K562 (cell line): ENCODE data around the gene C1QA. TPM values are rescaled to one million over a fixed set of nuclear protein-coding genes. Genes with fewer than 3 reads are reported as not detected.

Experiments used
- ATAC-seq: fragments of 200-7000 bp; cut with Tn5 transposase; 3 replicates; pipeline ENCODE4 v1.9.1; 2020; ENCODE audit warnings: moderate library complexity
- BruUV-seq: library from RNA; stranded (reverse); fragments of 400-500 nt; replicated peaks from 2 replicates; lab custom pipeline; 2021; lab: Mats Ljungman, UMichigan
- CTCF ChIA-PET: fragments of 300-600 bp; formaldehyde crosslinking; extraction: SDS; loops from one replicate; lab custom pipeline; 2021; ENCODE audit warnings: low intra/inter-chr PET ratio; lab: Yijun Ruan, JAX
- POLR2A ChIA-PET: fragments of 300-600, 350-650 bp; sonication (Branson Sonifier 250); formaldehyde crosslinking; extraction: SDS; loops from one replicate; lab custom pipeline; 2021; ENCODE audit warnings: antibody characterized with exemption, inconsistent platforms; lab: Yijun Ruan, JAX
- DNase-seq, 4 experiments: peaks; one replicate each; pipeline versions ENCODE4 v3.0.0 to v3.0.0-alpha.2; 2011 to 2018; ENCODE audit warnings: low spot score in 3 of 4, mixed read lengths in 3 of 4; ENCODE audit errors: extremely low read depth in 1 of 4
- FAIRE-seq: peaks from 2 replicates; lab custom pipeline; 2011; peaks lifted over from hg19 to GRCh38; lab: Jason Lieb, UNC
- H2AFZ ChIP-seq: 2 replicates; pipeline ENCODE4 v1.6.0; 2011; ENCODE audit warnings: low read depth, low read length, control low read depth, inconsistent platforms
- H3K27ac ChIP-seq: fragments of 200-600 bp; 3 replicates; pipeline ENCODE4 v1.8.0; 2011; ENCODE audit warnings: low read depth, mild to moderate bottlenecking, control low read depth, inconsistent platforms, low read length, moderate library complexity, mixed read lengths; ENCODE audit errors: extremely low read depth
- H3K27me3 ChIP-seq, 2 experiments: fragments of 300-600 bp in 1 of 2; 2 replicates in 1 of 2; 3 replicates in 1 of 2; pipeline versions ENCODE4 v1.6.0 to v1.8.0; 2011; ENCODE audit warnings: inconsistent platforms in 2 of 2, low read length in 2 of 2, mild to moderate bottlenecking in 1 of 2, mixed read lengths in 1 of 2, moderate library complexity in 1 of 2; ENCODE audit not compliant: control insufficient read depth in 2 of 2, insufficient read depth in 2 of 2
- H3K36me3 ChIP-seq: fragments of 300-600 bp; 3 replicates; pipeline ENCODE4 v1.8.0; 2011; ENCODE audit warnings: mild to moderate bottlenecking, low read length, inconsistent platforms; ENCODE audit not compliant: control insufficient read depth, insufficient read depth
- H3K4me1 ChIP-seq, 2 experiments: fragments of 200-600 bp in 1 of 2; replicated peaks in 1 of 2; 2 replicates in 1 of 2; 3 replicates in 1 of 2; pipeline versions ENCODE4 v1.5.1 to v1.8.0; 2011; ENCODE audit warnings: inconsistent platforms in 2 of 2, low read length in 2 of 2, mild to moderate bottlenecking in 1 of 2, mixed read lengths in 1 of 2, moderate library complexity in 1 of 2; ENCODE audit not compliant: control insufficient read depth in 2 of 2, insufficient read depth in 2 of 2
- H3K4me2 ChIP-seq: 2 replicates; pipeline ENCODE4 v1.6.1; 2011; ENCODE audit warnings: low read length, control low read depth, inconsistent platforms, mixed read lengths; ENCODE audit not compliant: insufficient read depth
- H3K4me3 ChIP-seq: fragments of 200-600 bp; sonication (generic), shearing (Covaris generic); 2 replicates; pipeline ENCODE4 v1.5.1; 2016; ENCODE audit warnings: control low read depth, inconsistent platforms
- H3K79me2 ChIP-seq: fragments of 200-600 bp; 3 replicates; pipeline ENCODE4 v1.8.0; 2011; ENCODE audit warnings: low read length, inconsistent platforms; ENCODE audit not compliant: control insufficient read depth, insufficient read depth
- H3K9ac ChIP-seq, 2 experiments: 2 replicates each; pipeline versions ENCODE4 v1.6.0 to v1.6.1; 2011; ENCODE audit warnings: low read depth in 2 of 2, low read length in 2 of 2, control low read depth in 1 of 2, inconsistent platforms in 1 of 2, mild to moderate bottlenecking in 1 of 2, mixed read lengths in 1 of 2; ENCODE audit not compliant: insufficient read depth in 1 of 2
- H3K9me1 ChIP-seq: one replicate; pipeline ENCODE4 v1.6.0; 2011; ENCODE audit warnings: inconsistent platforms, mild to moderate bottlenecking, low read length, moderate library complexity; ENCODE audit not compliant: control insufficient read depth, insufficient read depth
- H3K9me3 ChIP-seq: replicated peaks from 2 replicates; pipeline ENCODE4 v1.5.1; 2011; ENCODE audit warnings: low read depth, low read length, inconsistent platforms; ENCODE audit not compliant: control insufficient read depth, insufficient read depth
- H4K20me1 ChIP-seq: replicated peaks from 2 replicates; pipeline ENCODE4 v1.6.1; 2011; ENCODE audit warnings: low read length, inconsistent platforms, mixed read lengths; ENCODE audit not compliant: control insufficient read depth, insufficient read depth
- EHMT2 ChIP-seq: fragments of 450-650 bp; IDR thresholded peaks from 2 replicates; pipeline ENCODE4 v1.6.1; 2018; ENCODE audit warnings: antibody characterized with exemption
- GABPA ChIP-seq: fragments of 200-800 bp; sonication (Bioruptor generic); conservative IDR thresholded peaks from 2 replicates; pipeline ENCODE4 v1.6.1; 2016; ENCODE audit warnings: low read depth, missing genetic modification characterization, missing compliant biosample characterization
- MAZ ChIP-seq, 2 experiments: fragments of 450-650 bp in 1 of 2; sonication (generic) in 1 of 2; formaldehyde crosslinking; IDR thresholded peaks in 1 of 2; conservative IDR thresholded peaks in 1 of 2; 2 replicates each; pipeline versions ENCODE4 v1.4.0 to v1.5.0; 2020; ENCODE audit warnings: mild to moderate bottlenecking in 1 of 2, missing genetic modification reagents in 1 of 2
- MIER1 ChIP-seq: fragments of 450-650 bp; IDR thresholded peaks from 2 replicates; pipeline ENCODE4 v1.6.1; 2016; ENCODE audit warnings: antibody characterized with exemption, mild to moderate bottlenecking, low read depth
- PRMT5 ChIP-seq: sonication (generic); formaldehyde crosslinking; IDR thresholded peaks from 2 replicates; pipeline ENCODE4 v1.5.0; 2020; ENCODE audit warnings: missing genetic modification reagents
- WGBS: fragments of 100-300 bp; shearing (Covaris generic); methylation state at CpG from one replicate; pipeline ENCODE4 v1.1.6; 2016; ENCODE audit warnings: low coverage, mixed read lengths; ENCODE audit not compliant: insufficient coverage; ENCODE audit errors: missing lambda C conversion rate; 5-methylcytosine and 5-hydroxymethylcytosine counted together
- in situ Hi-C: fragments of 300-500 bp; cut with MboI; formaldehyde crosslinking; loops from 4 replicates; pipeline ENCODE4 v1.15.0; 2018; ENCODE audit warnings: inconsistent platforms, mixed read lengths
- intact Hi-C: fragments of 100-400 bp; cut with micrococcal nuclease; formaldehyde crosslinking; loops from 2 replicates; pipeline ENCODE4 v1.14.2; 2022
- polyA plus RNA-seq, 8 experiments: library from polyadenylated mRNA; depleted of rRNA in 4 of 8; stranded (reverse) in 5 of 8; unstranded in 3 of 8; fragments of >200 nt; fragmentation: Nextera tagmentation in 2 of 8; fragmentation: Illumina TruSeq in 1 of 8; extraction: Ambion mirVana in 2 of 8; extraction: Trizol in 1 of 8; gene quantifications; 2 replicates each; pipeline versions ENCODE4 v1.2.1 to v1.2.3, GENCODE V29; 2011 to 2014; ENCODE audit warnings: inconsistent platforms in 1 of 8, missing spikeins in 1 of 8
- total RNA-seq, 7 experiments: library from RNA; depleted of rRNA in 6 of 7; stranded (reverse); fragments of >200 nt in 6 of 7; fragmentation: Illumina TruSeq in 2 of 7; extraction: Trizol in 2 of 7; gene quantifications; 2 replicates each; pipeline versions ENCODE4 v1.2.1 to v1.2.3, GENCODE V29; 2011 to 2021; ENCODE audit warnings: low replicate concordance in 1 of 7
- TF ChIP-seq, protein P1 (sequence below), 2 experiments: fragments of 450-650 bp; formaldehyde crosslinking in 1 of 2; IDR thresholded peaks; 2 replicates each; pipeline versions ENCODE4 v1.4.0 to v1.6.1; 2014 to 2020; ENCODE audit warnings: mild to moderate bottlenecking in 2 of 2, borderline replicate concordance in 1 of 2, low read depth in 1 of 2

C1QA gene
- total and polyA plus RNA-seq, 9 of the 15 experiments (the other 6 are each of a cell fraction or from before 2014, with no cell fraction given), result 0.71 TPM; not detected in 8

DNA sequence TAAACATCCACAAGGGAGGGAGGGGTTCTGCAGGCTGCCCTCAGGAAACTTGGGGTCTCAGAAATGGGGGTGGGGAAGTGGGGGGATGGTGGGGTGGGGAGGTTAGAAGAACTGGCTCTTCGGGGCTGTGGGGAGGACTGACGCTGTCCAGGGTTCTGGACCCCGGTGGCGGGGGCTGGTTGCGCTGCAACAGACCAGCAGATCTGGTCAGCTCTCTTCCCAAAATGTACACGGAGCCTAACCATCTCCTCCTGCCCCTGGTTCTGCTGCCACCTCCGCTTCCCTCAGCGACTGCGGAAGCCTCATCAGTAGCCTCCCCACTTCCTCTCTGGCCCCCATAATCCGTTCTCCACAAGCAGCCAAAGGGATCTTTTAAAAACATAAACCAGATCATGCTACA is 29.3 kb upstream of the C1QA start:
- no TSS peak for BruUV-seq
- ChIA-PET POLR2A (interaction anchor here (0.6 to 1.0 kb wide), 3 partner anchors 8 to 20 kb away, joined by 3 to 5 read pairs (median 4); no protein-coding TSS in a partner anchor), CTCF (no interaction called here)
- Histone ChIP-seq H3K36me3 (no peaks in the 10 kb centered on the region), H3K9me3 (no peaks in the 10 kb centered on the region), H3K4me2 (no peak overlapping the region), H3K27me3 (peaks cover 8 to 32% of the 10 kb centered on the region in 2 experiments; a peak in 3 of 5 replicates), H3K9ac (no peak overlapping the region), H3K4me3 (no peak overlapping the region), H4K20me1 (peaks cover 27% of the 10 kb centered on the region), H3K9me1 (no peaks in the 10 kb centered on the region), H3K79me2 (no peaks in the 10 kb centered on the region), H3K27ac (no peak overlapping the region), H3K4me1 (no peaks in the 10 kb centered on the region), H2AFZ (no peak overlapping the region)
- in situ Hi-C loops, result no loop called here
- intact Hi-C loops, result no loop called here
- WGBS, result 0% methylated on average over 6 of the region's 10 CpGs
- peak; percentile 62; the same call in 1 of the 3 replicates for ATAC-seq
- FAIRE-seq, result no peak
- peak in 3 of 4 experiments; percentile 55 to 65 (median 64) for DNase-seq
- peak; percentile 77; the same call in 1 of the 2 replicates for TF ChIP-seq MIER1
- peak; percentile 71; the same call in 1 of the 2 replicates for TF ChIP-seq EHMT2
- peak; percentile 29; the same call in 1 of the 2 replicates for TF ChIP-seq PRMT5 (CRISPR knock-in tag)
- TF ChIP-seq, protein P1, sequence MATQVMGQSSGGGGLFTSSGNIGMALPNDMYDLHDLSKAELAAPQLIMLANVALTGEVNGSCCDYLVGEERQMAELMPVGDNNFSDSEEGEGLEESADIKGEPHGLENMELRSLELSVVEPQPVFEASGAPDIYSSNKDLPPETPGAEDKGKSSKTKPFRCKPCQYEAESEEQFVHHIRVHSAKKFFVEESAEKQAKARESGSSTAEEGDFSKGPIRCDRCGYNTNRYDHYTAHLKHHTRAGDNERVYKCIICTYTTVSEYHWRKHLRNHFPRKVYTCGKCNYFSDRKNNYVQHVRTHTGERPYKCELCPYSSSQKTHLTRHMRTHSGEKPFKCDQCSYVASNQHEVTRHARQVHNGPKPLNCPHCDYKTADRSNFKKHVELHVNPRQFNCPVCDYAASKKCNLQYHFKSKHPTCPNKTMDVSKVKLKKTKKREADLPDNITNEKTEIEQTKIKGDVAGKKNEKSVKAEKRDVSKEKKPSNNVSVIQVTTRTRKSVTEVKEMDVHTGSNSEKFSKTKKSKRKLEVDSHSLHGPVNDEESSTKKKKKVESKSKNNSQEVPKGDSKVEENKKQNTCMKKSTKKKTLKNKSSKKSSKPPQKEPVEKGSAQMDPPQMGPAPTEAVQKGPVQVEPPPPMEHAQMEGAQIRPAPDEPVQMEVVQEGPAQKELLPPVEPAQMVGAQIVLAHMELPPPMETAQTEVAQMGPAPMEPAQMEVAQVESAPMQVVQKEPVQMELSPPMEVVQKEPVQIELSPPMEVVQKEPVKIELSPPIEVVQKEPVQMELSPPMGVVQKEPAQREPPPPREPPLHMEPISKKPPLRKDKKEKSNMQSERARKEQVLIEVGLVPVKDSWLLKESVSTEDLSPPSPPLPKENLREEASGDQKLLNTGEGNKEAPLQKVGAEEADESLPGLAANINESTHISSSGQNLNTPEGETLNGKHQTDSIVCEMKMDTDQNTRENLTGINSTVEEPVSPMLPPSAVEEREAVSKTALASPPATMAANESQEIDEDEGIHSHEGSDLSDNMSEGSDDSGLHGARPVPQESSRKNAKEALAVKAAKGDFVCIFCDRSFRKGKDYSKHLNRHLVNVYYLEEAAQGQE (IDR thresholded peaks at IDR 0.05; ENCODE audit: borderline replicate concordance), result peak; percentile 95
- TF ChIP-seq, protein P1 (CRISPR knock-in tag; IDR thresholded peaks at IDR 0.05; ENCODE audit: low read depth), result peak; percentile 89
- TF ChIP-seq GABPA (tag), result no peak
- peak in 1 of 2 experiments; percentile 64; a peak in 2 of 4 replicates for TF ChIP-seq MAZ (CRISPR knock-in tag; conservative IDR thresholded peaks at IDR 0.05 in 1 of 2, IDR thresholded peaks at IDR 0.05 in 1 of 2)
